Measurements from ENCODE around the gene MLANA.

GRCh38 chr9:5854063-5854790 lies 36.5 kb upstream of the MLANA start:
- TF ChIP-seq POLR2AphosphoS5 (IDR thresholded peaks at IDR 0.05; ENCODE audit: low read depth) = no peak
- TF ChIP-seq, protein P1, sequence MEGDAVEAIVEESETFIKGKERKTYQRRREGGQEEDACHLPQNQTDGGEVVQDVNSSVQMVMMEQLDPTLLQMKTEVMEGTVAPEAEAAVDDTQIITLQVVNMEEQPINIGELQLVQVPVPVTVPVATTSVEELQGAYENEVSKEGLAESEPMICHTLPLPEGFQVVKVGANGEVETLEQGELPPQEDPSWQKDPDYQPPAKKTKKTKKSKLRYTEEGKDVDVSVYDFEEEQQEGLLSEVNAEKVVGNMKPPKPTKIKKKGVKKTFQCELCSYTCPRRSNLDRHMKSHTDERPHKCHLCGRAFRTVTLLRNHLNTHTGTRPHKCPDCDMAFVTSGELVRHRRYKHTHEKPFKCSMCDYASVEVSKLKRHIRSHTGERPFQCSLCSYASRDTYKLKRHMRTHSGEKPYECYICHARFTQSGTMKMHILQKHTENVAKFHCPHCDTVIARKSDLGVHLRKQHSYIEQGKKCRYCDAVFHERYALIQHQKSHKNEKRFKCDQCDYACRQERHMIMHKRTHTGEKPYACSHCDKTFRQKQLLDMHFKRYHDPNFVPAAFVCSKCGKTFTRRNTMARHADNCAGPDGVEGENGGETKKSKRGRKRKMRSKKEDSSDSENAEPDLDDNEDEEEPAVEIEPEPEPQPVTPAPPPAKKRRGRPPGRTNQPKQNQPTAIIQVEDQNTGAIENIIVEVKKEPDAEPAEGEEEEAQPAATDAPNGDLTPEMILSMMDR (IDR thresholded peaks at IDR 0.05; ENCODE audit: insufficient read depth, low read length) = no peak
- TF ChIP-seq REST (IDR thresholded peaks at IDR 0.05; ENCODE audit: insufficient replicate concordance, low read depth) = no peak
- TF ChIP-seq GABPA (IDR thresholded peaks at IDR 0.05; ENCODE audit: low read depth) = no peak
- TF ChIP-seq SPI1 (IDR thresholded peaks at IDR 0.05; ENCODE audit: borderline replicate concordance, low read depth) = no peak
